Vagina (tissue), 2 donors: Measurements from ENCODE around the gene CSTPP1. TPM values are rescaled to one million over a fixed set of nuclear protein-coding genes. Genes with fewer than 3 reads are reported as not detected.
"Not testable (repeated sequence)": the region's sequence is repeated elsewhere in the genome, so short reads cannot be mapped to it uniquely, and the experiment has no call there.

Source experiments
- DNase-seq, 2 donors: peaks; one replicate each; pipeline ENCODE4 v3.0.0-alpha.2; 2017; ENCODE audit errors: extremely low spot score in 2 of 2
- H3K27ac ChIP-seq: fragments of 200-600 bp; sonication (generic); one replicate; pipeline ENCODE4 v1.5.1; 2019
- H3K27me3 ChIP-seq: fragments of 200-600 bp; sonication (generic); one replicate; pipeline ENCODE4 v1.5.1; 2019
- H3K36me3 ChIP-seq, 2 donors: fragments of 200-600 bp; sonication (generic); one replicate each; pipeline ENCODE4 v1.5.1; 2017 to 2019
- H3K4me1 ChIP-seq: fragments of 200-600 bp; sonication (generic); one replicate; pipeline ENCODE4 v1.5.1; 2019
- H3K4me3 ChIP-seq, 2 donors: fragments of 200-600 bp; sonication (generic); 1 replicate in 1 of 2; 2 replicates in 1 of 2; pipeline ENCODE4 v1.5.1; 2016 to 2019
- H3K9me3 ChIP-seq: fragments of 200-600 bp; sonication (generic); one replicate; pipeline ENCODE4 v1.5.1; 2019
- POLR2A ChIP-seq, 2 donors: fragments of 450-650 bp; IDR thresholded peaks; one replicate each; pipeline ENCODE4 v1.6.1; 2017; ENCODE audit warnings: antibody characterized with exemption in 2 of 2, mild to moderate bottlenecking in 2 of 2, moderate library complexity in 2 of 2
- POLR2AphosphoS5 ChIP-seq, 2 donors: sonication (generic); formaldehyde crosslinking; IDR thresholded peaks; one replicate each; pipeline ENCODE4 v1.9.0; 2017; ENCODE audit warnings: antibody characterized with exemption in 2 of 2, mild to moderate bottlenecking in 2 of 2, low read depth in 1 of 2; ENCODE audit not compliant: insufficient read depth in 1 of 2
- intact Hi-C: fragments of 100-400 bp; cut with DNase I; formaldehyde crosslinking; loops from one replicate; pipeline ENCODE4 v1.15.1; 2023
- total RNA-seq: library from RNA; depleted of rRNA; stranded (reverse); fragments of >200 nt; gene quantifications from one replicate; pipeline ENCODE4 v1.2.3, GENCODE V29; 2016
- TF ChIP-seq, protein P1 (sequence below), 3 experiments: fragments of 450-650 bp in 2 of 3; fragments of 200-600 bp in 1 of 3; sonication (generic) in 1 of 3; IDR thresholded peaks; one replicate each; pipeline ENCODE4 v1.5.1; 2017 to 2019; ENCODE audit warnings: antibody characterized with exemption in 3 of 3, mild to moderate bottlenecking in 2 of 3, moderate library complexity in 2 of 3

Gene CSTPP1
- total RNA-seq, 1 donor from 2014 or later: 30.7 TPM

GRCh38 chr11:46918083-46918787 lies 18.3 kb upstream of the CSTPP1 start, which contains the start of gene LRP4:
TSS of gene LRP4 (minus strand) at chr11:46918550. CDS start at chr11:46918379, 171 bp downstream.
- Histone ChIP-seq H3K9me3 (no peaks in the 10 kb centered on the region), H3K4me3 (peak within 1 kb of the TSS; percentile 63 to 74), H3K27ac (peak within 1 kb of the TSS; percentile 86), H3K27me3 (no peaks in the 10 kb centered on the region), H3K36me3 (no peaks in the 10 kb centered on the region), H3K4me1 (peaks cover 50% of the 10 kb centered on the region)
- intact Hi-C loops: no loop called here
- TF ChIP-seq POLR2AphosphoS5 (IDR thresholded peaks at IDR 0.05; ENCODE audit: insufficient read depth in 1 of 2, low read depth in 1 of 2): no peak
- peak in 1 of 2 donors; percentile 8 for TF ChIP-seq POLR2A (IDR thresholded peaks at IDR 0.05)
- no peak for DNase-seq

DNA sequence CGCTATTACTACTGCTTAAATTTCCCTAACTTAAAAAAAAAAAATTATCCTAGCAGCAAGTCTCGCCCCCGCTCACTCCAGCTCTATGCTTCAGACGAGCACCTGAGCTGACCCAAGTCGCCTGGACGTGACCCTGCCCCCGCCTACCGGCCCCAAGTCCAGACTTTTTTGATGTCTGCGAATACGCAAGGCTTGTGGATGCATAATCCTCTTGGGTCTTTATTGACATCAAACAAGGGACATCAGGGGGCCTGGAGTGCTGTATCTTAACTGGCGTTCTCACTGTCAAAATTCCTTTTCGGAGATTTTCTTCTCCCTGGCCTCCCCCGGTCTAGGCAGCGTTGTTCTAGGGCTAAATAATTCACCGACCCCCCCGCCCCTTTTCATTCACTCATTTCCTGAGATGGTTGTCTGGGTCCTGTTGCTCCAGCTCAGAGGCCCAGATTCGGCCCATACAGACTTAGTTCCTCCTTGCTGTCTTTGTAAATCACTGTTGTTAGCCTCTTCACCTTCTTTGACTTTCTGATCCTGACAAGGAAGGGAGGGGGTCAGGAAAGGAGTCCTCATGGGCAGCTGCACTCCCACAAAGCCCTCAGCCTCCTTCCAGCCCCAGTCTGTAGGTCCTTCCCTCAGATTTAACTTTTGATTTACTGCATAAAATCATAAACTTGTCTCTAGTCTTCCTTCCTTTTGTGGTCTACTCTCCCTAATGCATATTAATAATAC lies 17.6 kb upstream of the CSTPP1 start:
- Histone ChIP-seq H3K9me3 (no peaks in the 10 kb centered on the region), H3K4me1 (peaks cover 43% of the 10 kb centered on the region), H3K36me3 (no peaks in the 10 kb centered on the region), H3K27ac (peak overlapping the region; percentile 59), H3K4me3 (peak overlapping the region; percentile 63 to 74), H3K27me3 (no peaks in the 10 kb centered on the region)
- no peak for DNase-seq
- intact Hi-C loops: no loop called here
- TF ChIP-seq, protein P1, sequence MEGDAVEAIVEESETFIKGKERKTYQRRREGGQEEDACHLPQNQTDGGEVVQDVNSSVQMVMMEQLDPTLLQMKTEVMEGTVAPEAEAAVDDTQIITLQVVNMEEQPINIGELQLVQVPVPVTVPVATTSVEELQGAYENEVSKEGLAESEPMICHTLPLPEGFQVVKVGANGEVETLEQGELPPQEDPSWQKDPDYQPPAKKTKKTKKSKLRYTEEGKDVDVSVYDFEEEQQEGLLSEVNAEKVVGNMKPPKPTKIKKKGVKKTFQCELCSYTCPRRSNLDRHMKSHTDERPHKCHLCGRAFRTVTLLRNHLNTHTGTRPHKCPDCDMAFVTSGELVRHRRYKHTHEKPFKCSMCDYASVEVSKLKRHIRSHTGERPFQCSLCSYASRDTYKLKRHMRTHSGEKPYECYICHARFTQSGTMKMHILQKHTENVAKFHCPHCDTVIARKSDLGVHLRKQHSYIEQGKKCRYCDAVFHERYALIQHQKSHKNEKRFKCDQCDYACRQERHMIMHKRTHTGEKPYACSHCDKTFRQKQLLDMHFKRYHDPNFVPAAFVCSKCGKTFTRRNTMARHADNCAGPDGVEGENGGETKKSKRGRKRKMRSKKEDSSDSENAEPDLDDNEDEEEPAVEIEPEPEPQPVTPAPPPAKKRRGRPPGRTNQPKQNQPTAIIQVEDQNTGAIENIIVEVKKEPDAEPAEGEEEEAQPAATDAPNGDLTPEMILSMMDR (IDR thresholded peaks at IDR 0.05): no peak
- TF ChIP-seq POLR2A (IDR thresholded peaks at IDR 0.05) (no peak), POLR2AphosphoS5 (IDR thresholded peaks at IDR 0.05; ENCODE audit: insufficient read depth in 1 of 2, low read depth in 1 of 2) (no peak)

GRCh38 chr11:46920755-46921154 lies 15.8 kb upstream of the CSTPP1 start:
- no peak for DNase-seq
- Histone ChIP-seq H3K4me3 (no peak overlapping the region), H3K27me3 (no peaks in the 10 kb centered on the region), H3K4me1 (peaks cover 30% of the 10 kb centered on the region), H3K9me3 (no peaks in the 10 kb centered on the region), H3K36me3 (no peaks in the 10 kb centered on the region), H3K27ac (peak overlapping the region; percentile 42)
- intact Hi-C loops: no loop called here
- TF ChIP-seq, protein P1 (IDR thresholded peaks at IDR 0.05): no peak
- TF ChIP-seq POLR2AphosphoS5 (IDR thresholded peaks at IDR 0.05; ENCODE audit: insufficient read depth in 1 of 2, low read depth in 1 of 2): no peak
- no peak for TF ChIP-seq POLR2A (IDR thresholded peaks at IDR 0.05)

DNA sequence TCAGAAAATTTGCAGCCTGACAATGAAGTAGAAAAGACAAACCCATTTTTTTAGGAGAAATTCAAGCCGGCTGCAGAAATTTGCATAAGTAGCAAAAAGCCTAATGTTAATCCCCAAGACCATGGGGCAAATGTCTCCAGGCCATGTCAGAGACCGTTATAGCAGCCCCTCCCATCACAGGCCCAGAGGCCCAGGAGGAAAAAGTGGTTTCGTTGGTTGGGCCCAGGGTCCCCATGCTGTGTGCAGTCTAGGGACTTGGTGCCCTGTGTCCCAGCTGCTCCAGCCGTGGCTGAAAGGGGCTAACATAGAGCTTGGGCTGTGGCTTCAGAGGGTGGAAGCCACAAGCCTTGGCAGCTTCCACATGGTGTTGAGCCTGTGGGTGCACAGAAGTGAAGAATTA lies 8.6 kb upstream of the CSTPP1 start:
- H3K27me3 ChIP-seq, H3K27ac ChIP-seq, DNase-seq, H3K36me3 ChIP-seq, H3K9me3 ChIP-seq, H3K4me1 ChIP-seq, intact Hi-C loops, H3K4me3 ChIP-seq: not testable (repeated sequence)

DNA sequence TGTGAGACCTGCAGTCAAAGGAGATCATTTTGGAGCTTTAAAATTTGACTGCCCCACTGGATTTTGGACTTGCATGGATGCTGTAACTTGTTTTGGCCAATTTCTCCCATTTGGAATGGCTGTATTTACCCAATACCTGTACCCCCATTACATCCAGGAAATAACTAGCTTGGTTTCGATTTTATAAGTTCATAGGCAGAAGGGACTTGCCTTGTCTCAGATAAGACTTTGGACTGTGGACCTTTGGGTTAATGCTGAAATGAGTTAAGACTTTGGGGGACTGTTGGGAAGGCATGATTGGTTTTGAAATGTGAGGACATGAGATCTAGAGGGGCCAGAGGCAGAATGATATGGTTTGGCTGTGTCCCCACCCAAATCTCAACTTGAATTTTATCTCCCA lies 7.9 kb upstream of the CSTPP1 start:
- H3K27me3 ChIP-seq, H3K27ac ChIP-seq, H3K4me1 ChIP-seq, intact Hi-C loops, DNase-seq, H3K9me3 ChIP-seq, H3K4me3 ChIP-seq, H3K36me3 ChIP-seq: not testable (repeated sequence)

DNA sequence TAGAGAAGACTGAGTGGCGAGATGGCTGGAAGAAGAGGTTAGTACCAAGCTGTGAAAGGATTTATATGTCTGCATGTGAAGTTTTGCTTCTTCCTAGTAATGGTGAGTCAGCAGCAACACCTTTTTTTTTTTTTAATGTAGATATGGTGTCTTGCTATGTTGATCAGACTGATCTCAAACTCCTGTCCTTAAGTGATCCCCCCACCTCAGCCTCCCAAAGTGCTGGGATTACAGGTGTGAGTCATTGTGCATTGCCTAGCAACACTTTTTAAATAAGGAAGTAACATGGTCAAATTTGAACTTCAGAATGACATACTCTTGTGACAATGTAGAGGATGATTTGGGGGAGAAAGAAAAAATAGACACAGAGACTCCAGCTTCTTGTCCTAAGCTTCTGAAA lies 6.5 kb upstream of the CSTPP1 start:
- H3K4me1 ChIP-seq: no peaks in the 10 kb centered on the region
- no peaks in the 10 kb centered on the region for H3K27me3 ChIP-seq
- H3K4me3 ChIP-seq: no peak overlapping the region
- DNase-seq: no peak
- TF ChIP-seq POLR2A (IDR thresholded peaks at IDR 0.05) (no peak), POLR2AphosphoS5 (IDR thresholded peaks at IDR 0.05; ENCODE audit: insufficient read depth in 1 of 2, low read depth in 1 of 2) (no peak)
- TF ChIP-seq, protein P1 (IDR thresholded peaks at IDR 0.05): no peak
- H3K27ac ChIP-seq: no peak overlapping the region
- no peaks in the 10 kb centered on the region for H3K36me3 ChIP-seq
- no peaks in the 10 kb centered on the region for H3K9me3 ChIP-seq
- intact Hi-C loops: no loop called here
